Pons (tissue), 1 donor: ENCODE results near the gene GCN1.

Experiments
- DNase-seq: peaks from one replicate; pipeline ENCODE4 v3.0.0-alpha.2; 2016; ENCODE audit warnings: low spot score

GCN1 gene

DNA sequence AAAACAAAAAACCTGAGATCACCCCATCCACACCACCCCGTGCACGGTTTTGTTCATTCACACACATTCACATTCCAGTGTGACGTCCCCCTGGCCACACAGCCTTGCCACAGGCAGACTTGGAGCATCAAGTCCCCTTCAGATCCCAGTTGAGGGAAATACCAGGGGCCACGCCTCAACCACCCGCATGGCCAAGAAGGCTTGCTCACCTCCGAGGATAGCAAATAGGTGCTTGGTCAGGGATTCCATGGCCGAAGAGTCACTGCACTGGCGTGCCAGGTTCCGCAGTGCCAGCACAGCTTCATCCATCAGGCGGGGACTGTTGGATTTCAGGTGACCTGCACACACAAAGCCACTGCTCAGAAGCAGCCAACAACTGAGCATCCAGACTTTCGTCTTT, 19.0 kb downstream of the GCN1 start:
- no peak for DNase-seq

DNA sequence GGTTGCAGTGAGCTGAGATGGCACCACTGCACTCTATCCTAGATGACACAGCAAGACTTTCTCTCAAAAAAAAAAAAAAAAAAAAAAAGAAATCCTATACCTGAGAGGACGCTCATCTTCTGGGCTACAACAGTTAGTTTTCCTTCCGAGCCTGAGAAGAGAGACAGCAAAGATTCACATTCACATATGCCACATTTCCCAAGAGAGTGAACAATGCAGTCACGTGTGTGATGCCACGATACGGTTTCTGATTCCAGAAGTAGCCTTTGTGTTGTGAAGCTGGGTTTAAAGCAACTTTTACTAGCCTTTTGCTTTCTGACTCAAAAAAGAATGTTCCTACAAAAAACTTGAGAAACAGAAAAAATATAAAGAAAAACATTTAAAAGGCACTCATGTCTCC, 19.5 kb downstream of the GCN1 start:
- no peak for DNase-seq

DNA sequence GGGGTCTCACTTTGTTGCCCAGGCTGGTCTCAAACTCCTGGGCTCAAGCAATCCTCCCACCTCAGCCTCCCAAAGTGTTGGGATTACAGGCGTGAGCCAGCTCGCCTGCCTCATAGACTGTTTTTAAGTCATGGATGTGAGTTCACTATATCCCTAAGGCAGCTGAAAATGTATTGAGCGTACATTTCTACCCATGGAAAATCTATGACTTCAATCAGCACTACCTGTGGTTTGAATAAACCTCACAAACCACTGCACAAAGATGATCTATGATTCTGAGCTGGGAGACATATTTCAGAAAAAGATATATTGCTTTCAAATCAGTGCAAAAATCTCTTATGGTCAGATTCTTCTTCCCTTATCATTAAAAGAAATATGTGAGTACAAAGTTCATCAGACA, 22.5 kb downstream of the GCN1 start:
- DNase-seq, result no peak

DNA sequence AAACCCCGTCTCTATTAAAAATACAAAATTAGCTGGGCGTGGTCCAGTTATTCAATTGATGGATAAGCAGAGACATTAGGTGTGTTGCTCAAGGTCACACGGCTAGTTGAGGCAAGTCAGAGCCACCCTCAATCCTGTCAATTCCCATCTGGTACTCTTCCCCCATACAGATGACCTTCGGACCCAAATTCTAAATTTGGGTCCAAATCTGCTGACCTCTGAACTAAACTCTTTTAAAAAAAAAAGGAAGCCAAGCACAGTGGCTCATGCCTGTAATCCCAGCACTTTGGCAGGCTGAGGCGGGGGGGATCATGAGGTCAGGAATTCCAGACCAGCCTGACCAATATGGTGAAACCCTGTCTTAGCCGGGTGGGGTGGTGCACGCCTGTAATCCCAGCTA, 23.9 kb downstream of the GCN1 start:
- no peak for DNase-seq

DNA sequence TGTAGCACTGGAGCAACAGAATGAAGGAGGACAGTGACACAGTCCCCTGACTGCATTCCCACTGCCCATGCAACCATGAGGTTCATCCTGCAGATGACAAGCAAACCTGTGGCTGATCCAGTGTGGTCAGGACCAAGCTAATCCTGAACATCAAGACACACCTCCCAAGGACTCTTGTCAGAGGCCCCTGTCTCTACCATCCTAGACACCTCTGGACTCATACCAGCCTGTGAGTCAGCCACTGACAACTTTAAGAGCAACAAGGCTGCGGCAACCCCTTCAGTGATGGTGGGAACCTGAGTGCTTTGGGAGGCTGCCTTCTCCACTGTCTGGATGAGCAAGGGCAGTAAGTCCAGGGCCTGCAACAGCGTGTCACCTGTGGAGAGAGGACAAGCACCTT, 24.6 kb downstream of the GCN1 start:
- DNase-seq, result no peak

DNA sequence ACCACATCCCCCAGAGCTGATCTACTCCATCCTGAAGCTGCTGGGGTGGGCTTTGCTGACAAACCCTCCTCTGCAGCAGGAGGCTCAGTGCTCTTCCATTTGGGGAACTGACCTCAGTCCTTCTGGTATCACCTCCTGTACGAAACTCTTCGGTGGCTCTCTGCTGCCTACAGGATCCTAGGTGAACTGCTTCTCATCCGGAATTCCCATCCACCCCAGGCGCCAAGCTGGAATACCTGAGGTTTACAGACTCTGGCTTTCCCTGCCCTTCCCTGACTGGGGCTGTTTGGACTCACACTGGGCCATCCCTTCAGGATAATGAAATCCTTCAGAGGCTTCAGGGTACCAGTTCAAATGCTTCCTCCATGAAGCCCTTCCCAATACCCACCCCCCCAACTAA, 26.2 kb downstream of the GCN1 start:
- no peak for DNase-seq

DNA sequence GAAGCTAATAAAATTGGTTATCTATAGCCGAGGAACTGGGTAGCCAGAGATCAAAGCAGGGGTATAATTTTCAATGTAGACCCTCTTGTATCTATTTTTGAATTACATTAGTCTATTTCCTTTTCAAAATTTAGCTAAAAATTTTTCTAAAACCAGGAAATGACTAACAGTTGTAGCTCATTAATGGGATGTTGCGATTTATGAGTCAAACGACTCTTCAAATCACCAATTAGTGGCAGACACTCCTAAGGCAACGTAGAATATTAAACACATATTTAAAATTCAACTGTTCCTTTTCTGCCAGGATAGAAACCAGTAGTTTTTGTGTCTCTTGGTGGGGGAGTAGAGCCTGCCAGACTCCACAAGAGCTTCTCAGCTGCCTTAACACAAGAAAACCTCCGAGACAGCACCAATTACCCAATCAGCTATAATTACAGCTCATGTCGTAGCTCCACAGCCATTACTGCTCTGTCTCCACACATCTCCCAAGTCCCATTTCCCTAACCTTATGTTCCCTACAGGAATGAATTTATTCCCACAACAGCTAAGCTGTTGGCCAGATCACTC, 26.9 kb downstream of the GCN1 start:
- no peak for DNase-seq

DNA sequence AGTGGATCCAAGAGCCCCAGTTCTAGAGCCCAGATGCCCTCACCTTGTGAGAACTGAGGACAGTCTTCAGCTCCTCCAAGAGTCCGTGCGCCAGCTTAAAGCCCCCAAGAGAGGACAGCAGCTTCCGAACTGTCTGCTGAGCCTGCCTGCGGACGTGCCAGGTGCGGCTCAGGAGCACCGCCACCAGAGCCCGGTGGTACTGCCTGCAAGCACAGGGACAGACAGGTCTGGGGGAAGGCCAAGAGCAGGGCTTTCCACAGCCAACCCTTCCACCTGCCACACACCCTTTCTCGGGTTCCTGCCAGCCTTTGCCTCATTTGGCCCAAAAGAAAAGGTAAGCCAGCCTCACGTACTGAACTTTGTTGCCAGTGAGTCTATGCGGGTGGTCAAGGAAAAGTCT, 30.2 kb downstream of the GCN1 start:
- no peak for DNase-seq

DNA sequence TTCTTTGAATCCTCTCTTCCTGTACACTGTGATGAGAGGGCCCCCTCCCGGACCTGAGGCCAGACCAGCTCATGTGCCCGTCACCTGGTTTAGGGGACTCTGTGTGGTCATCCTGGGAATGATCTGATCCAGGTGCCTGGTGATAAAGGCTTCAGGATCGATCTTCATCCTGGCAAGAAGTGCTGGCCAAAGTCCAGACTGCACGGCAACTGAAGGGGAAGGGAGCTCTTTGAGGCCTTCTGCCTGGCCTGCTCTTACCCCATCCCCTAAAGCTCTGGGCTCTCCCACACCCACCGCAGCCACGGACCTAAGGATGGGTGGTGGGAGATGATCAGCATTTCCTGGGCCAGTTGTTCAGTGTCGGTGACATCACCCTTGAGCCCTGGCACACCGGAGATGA, 31.8 kb downstream of the GCN1 start:
- no peak for DNase-seq

DNA sequence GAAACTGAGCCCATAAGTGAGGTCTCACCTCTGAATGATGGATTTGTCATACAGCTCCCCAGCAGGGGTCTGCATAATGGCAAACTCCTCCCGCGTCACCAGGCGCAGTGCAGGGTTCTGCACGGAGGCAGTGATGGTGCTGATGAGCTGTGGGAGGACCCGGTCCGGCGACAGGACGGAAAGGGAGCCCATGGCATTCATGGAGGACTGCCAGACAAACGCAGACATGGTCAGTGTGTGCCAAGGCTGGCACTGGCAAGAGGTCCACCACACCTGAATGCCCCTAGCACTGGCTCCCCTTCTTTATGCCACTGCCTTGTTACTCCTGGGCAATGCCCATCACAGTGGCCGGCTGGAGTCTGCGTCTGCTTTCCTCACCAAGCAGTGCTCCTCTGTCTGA, 32.7 kb downstream of the GCN1 start:
- DNase-seq, result no peak

DNA sequence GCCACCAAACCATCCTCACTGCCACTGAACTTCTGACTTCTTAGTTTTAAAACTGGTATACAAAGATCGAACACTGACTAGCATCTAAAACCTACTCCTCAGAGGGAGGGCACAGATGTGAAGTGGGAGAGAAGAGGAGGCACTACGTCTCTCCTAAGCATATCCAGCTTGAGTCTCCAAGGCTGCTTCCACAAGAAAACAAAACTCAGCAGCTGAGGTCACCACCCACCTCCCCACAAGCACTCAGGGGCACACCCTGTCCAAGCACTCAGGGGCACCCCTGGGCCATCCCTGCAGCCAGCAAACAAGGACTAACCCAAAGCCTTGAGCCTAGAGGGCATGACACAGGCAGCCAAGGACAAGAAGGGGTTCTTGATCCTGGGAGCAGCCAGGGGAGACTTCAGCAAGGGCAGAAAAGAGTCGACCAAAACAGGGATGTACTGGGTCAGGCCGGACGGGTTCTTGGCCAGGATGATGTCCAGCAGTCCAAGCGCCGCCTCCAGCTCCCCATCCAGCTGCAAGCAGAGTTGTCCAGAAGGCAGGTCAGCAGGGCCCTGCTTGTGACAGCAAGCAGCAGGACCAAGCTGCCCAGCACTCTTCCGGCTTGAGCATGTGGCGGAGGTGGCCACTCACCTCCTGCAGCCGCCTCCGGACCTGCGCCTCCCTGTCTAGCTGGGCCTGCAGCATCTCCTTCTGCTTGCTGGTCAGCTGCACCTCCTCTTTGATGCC, 34.8 kb downstream of the GCN1 start:
- DNase-seq, result no peak

DNA sequence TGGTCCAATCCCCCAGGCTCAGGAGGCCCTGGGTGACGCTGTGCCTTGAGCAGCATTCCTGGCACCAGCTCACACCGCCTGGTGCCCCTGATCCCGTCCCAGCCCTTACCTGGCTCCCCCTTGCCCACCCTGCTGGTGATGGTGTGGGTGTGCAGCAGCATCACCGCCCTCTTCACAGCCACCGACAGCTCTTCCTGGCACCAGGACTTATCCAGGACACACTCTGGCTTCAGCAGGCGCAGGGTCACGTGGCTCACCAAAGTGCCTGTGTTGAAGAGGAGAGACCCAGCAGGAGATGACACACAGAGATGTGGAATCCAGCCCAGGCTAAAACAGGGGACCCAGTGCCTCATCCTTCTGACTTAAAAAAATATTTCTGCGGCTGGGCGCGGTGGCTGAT, 36.2 kb downstream of the GCN1 start:
- DNase-seq, result no peak

DNA sequence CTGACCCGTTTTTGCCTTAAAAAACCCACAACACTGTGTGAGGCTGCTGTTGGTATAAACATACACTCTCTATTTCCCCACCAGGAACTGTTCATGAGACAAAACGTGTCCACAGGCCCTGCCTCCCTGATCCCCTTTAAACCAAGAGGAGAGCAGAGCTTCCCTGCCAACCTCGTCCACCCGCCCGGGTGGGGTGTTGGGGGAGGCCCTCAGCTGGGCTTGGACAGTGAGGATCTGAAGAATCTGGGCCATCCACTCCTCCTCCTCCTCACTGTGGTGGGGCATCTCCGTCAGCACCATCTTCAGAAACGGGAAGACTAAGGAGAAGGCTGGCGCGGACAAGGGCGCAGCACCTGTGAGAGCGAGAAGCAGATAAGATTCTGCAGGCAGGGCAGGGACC, 36.8 kb downstream of the GCN1 start:
- DNase-seq, result no peak

DNA sequence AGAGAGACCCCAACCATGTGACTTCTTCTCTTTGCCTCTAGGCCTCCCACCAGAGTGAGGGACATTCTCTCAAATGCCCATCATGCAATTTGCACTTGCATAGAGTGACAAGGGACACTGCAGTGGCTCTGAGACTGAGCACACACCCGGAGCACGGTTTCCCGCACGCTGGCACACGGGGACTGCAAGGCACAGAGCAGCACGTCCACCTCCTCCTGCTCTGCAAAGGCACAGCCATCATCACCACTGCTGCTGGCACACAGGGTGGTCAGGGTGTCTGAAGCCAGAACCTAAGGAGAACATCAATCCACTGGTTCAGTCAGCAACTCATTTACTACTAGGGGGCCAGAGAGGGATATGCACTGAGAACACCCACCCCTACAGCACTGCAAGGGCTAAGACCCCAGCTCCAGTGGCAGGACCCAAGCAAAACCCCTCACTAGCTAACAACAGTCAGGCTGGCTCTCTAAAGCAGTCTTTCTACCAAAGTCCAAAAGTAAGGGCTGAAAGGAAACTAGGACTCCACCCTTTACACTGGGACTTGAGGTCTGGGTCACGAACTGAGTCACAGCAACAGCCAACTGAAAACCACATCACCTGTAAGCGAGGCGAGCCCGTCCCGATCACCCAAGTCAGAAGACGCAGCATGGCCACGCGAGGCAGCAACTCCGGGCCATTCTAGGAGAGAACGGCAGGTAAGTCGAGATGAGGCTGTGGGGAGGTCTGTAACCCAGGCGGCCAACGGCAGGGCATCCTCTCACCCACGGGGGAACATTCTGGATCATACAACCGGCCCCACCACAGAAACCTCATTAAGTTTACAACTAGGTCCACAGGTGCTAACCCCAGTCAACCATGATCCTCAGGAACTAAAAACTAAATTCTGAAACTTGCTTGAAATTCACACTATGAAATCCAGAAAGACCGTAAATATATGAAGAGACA, 37.9 kb downstream of the GCN1 start:
- DNase-seq, result no peak

DNA sequence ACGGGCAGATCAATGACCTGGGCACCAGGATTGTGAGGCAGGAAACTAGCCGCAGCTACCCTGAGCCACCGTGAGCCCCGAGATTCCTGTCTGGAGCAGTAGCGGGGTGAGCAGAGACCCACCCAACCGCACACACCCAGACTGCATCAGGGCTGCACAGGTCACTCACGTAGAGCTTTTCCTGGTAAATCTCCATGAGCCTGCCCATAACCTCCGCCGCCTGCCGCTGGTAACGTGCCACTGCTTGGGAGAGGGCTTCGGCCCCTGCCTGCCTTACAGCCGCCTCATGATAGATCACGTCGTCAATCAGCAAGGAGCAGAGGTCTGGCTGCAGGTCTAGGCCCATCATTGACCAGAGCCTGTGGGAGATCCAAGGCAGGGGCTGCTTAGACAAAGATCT, 39.4 kb downstream of the GCN1 start:
- no peak for DNase-seq

DNA sequence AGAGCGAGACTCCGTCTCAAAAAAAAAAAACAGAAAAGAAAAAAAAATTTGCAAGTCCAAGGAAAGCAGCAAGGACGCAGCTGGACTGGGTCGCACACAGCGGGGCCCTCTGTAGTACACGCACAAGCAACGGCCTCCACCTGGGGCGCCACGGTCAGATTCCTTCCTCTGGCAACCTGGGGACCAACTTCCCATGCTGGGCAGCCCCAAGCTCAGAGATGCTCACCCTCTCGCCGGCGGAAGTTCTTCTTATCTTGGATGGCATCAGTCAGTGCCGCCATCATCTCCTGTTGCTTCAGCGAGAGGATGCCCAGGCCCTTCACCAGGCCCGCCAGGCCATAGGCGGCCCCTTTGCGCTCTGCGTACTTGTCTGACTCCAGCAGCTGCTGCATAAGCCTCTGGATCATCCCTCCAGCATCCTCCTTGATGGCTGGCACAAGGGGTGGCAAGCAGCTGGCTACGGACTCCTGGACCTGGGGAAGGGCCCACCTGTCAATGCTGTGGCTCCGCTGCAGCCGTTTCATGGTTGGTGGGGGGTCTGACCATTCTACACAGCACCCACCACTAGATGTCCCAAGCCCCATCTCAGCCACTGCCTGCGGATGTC, 43.5 kb downstream of the GCN1 start:
- no peak for DNase-seq

DNA sequence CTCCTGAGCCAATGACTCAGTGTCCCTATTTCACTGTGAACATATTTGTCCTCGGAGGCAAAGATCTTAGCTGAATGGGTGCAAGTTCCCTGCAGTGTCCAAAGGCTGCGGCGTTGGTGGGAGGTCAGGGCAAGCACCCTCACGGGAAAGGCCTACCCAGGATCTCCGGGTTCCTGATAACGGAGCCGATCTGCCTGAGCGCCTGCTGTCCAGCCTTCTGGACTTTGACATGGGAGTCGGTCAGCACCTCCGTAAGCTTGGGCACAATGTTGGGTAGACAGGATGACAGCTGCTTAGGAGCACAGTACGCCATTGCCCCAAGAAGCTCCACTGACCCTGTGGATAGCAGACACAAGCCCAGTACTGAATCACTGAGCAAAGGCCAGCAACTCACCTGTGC, 46.5 kb downstream of the GCN1 start:
- no peak for DNase-seq

DNA sequence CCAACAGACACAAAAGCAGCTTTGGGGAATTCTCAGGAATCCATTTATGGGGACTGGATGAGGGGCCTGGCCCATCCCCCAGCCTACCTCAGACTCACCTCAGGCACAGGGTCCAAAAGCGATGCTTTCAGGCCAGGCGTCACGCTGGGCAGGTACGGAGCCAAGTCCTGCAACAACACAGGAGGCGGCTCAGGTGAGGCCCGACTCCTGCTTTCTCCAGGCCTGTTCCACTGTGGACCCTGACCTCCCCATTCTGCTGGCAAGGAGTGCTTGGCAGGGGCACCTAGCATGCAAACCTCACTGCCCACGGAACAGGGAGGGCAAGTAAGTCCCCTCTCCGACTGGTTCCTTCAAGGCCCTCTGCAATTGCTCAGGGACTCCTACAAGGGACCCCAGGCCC, 49.4 kb downstream of the GCN1 start:
- no peak for DNase-seq

DNA sequence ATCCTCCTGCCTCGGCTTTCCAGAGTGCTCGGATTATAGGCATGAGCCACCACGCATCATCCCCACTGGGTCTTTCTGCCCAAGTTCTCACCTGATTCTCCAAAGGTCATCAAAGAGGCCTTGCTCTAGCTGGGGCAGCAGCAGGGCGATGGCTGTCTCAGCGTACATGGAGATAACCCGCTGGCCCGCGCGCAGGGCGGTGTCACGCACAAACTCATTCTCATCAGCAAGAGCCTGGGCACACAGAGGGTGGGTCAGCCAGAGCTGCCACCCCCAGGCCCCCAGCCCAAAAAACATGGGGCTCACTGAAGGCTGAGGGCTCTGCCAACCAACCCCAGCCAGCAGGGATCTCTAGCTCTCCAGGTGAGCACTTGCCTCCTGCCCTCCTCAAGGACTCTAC, 50.3 kb downstream of the GCN1 start:
- no peak for DNase-seq

DNA sequence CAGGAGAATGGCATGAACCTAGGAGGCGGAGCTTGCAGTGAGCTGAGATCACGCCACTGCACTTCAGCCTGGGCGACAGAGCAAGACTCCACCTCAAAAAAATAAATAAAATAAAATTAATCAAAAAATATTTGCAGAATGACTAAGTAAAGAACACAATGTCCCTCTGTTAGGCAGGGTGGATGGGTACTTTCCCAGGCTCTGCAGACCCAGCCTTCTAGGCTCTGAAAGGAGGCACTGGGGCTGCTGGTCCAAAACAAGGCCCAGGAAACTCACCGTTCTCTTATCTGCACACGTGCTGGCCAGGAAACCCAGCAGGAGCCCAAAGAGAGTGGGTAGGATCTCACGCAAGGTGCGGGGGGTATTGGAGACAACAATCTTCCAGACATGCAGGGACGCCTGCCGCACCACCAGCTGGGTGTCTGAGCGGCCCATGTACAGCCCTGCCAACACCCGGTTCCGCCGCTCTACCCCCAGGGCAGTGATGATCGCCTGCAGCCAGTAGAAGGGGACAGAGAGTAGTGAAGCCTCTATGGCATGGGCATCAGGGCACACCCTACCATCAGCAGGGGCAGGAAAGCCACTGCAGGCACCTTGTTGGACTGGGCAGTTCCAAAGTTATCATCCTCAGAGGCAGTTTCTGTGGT, 52.2 kb downstream of the GCN1 start:
- DNase-seq, result no peak

DNA sequence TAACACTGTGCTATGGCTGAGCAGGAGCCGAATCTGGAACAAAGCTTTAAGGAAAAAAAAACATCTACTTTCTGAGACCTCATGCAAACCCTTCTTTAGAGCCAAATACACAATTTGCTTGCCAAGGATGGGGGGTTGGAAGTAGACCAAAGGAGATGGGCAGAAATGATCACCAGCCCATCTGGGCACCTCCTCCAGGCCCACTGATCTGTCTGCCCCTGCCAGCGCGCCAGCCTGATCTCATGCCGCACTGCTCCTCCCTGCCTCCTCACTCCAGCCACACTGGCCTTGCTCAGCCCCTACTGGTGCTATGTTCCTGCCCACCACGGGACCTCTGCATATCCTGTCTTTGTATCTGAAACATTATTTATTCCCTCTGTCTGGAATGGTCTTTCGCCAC, 53.2 kb downstream of the GCN1 start:
- peak; percentile 15 for DNase-seq

DNA sequence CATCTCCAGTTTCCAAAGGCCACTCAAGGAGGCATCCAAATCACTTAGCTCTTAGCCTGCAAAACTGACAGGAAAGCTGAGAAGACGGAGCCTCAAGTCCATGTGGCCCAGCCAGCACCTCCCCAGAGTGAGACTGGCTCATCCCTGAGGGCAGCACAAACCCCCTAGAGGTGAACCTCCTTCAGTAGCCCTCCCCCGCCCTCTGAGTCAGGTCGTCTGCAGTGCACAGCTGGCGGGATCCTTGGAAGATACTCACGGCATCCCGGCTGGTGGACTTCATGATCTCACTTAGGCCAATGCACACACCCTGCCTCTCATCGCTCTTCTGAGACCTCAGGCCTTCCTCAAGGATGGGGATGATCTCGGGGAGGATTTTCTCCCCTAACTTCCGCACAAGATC, 53.9 kb downstream of the GCN1 start:
- no peak for DNase-seq
